SU-DHL-6 (cell line): Measurements from ENCODE around the gene PRKAG1.

Source experiments
- H2AFZ ChIP-seq: fragments of 200-600 bp; sonication (generic); 2 replicates; pipeline ENCODE4 v1.6.1; 2014; ENCODE audit warnings: low read depth, mild to moderate bottlenecking, moderate library complexity, mixed read lengths, antibody characterized with exemption, low read length; ENCODE audit not compliant: severe bottlenecking
- H3F3A ChIP-seq: fragments of 200-600 bp; shearing (Covaris generic); 2 replicates; pipeline ENCODE4 v1.6.0; 2016; ENCODE audit warnings: antibody characterized with exemption, mild to moderate bottlenecking; ENCODE audit not compliant: insufficient read depth
- H3K27ac ChIP-seq: fragments of 200-600 bp; sonication (generic); 2 replicates; pipeline ENCODE4 v1.5.1; 2016; ENCODE audit warnings: low read depth, mild to moderate bottlenecking, low read length, moderate library complexity, mixed read lengths
- H3K27me3 ChIP-seq: fragments of 200-600 bp; sonication (generic), shearing (Covaris generic); 2 replicates; pipeline ENCODE4 v1.6.0; 2014; ENCODE audit warnings: mild to moderate bottlenecking, low read length
- H3K36me3 ChIP-seq: fragments of 200-600 bp; sonication (generic); 2 replicates; pipeline ENCODE4 v1.6.1; 2014; ENCODE audit warnings: mild to moderate bottlenecking, low read length, mixed read lengths
- H3K4me2 ChIP-seq: fragments of 300-600, 200-600 bp; shearing (Covaris generic), sonication (generic); 2 replicates; pipeline ENCODE4 v1.6.0; 2014; ENCODE audit warnings: low read length, low read depth, mild to moderate bottlenecking; ENCODE audit not compliant: poor library complexity, severe bottlenecking
- H3K4me3 ChIP-seq: fragments of 200-600 bp; sonication (generic); 2 replicates; pipeline ENCODE4 v1.5.1; 2014; ENCODE audit warnings: antibody characterized with exemption, low read length, mild to moderate bottlenecking, mixed read lengths; ENCODE audit not compliant: insufficient read depth, poor library complexity, severe bottlenecking
- H3K79me2 ChIP-seq: fragments of 200-600 bp; sonication (generic); 2 replicates; pipeline ENCODE4 v1.6.1; 2014; ENCODE audit warnings: mild to moderate bottlenecking, low read length, moderate library complexity; ENCODE audit not compliant: insufficient read depth
- H3K9ac ChIP-seq: fragments of 200-600 bp; sonication (generic); 2 replicates; pipeline ENCODE4 v1.7.0; 2014; ENCODE audit warnings: mild to moderate bottlenecking, low read length
- H3K9me2 ChIP-seq: fragments of 200-600 bp; sonication (generic); replicated peaks from 2 replicates; pipeline ENCODE4 v1.6.1; 2014; ENCODE audit warnings: low read length; ENCODE audit not compliant: insufficient read depth
- H3K9me3 ChIP-seq: fragments of 200-600 bp; sonication (generic); 2 replicates; pipeline ENCODE4 v1.6.1; 2014; ENCODE audit warnings: low read length, mixed read lengths; ENCODE audit not compliant: insufficient read depth
- H4K20me1 ChIP-seq: fragments of 200-600 bp; sonication (generic); 2 replicates; pipeline ENCODE4 v1.6.1; 2014; ENCODE audit warnings: low read depth, mild to moderate bottlenecking, antibody characterized with exemption, low read length, moderate library complexity, mixed read lengths
- EZH2phosphoT487 ChIP-seq: fragments of 200-600 bp; sonication (generic), shearing (Covaris generic); conservative IDR thresholded peaks from 2 replicates; pipeline ENCODE4 v1.6.1; 2018; ENCODE audit warnings: mild to moderate bottlenecking, antibody characterized with exemption, low read length, moderate library complexity, mixed read lengths
- TF ChIP-seq, protein P1 (sequence below): fragments of 200-600 bp; sonication (generic); IDR thresholded peaks from one replicate; pipeline ENCODE4 v1.5.1; 2017; ENCODE audit warnings: antibody characterized with exemption, mild to moderate bottlenecking, low read length, moderate library complexity; ENCODE audit not compliant: insufficient read depth, poor library complexity, severe bottlenecking

Gene PRKAG1

DNA sequence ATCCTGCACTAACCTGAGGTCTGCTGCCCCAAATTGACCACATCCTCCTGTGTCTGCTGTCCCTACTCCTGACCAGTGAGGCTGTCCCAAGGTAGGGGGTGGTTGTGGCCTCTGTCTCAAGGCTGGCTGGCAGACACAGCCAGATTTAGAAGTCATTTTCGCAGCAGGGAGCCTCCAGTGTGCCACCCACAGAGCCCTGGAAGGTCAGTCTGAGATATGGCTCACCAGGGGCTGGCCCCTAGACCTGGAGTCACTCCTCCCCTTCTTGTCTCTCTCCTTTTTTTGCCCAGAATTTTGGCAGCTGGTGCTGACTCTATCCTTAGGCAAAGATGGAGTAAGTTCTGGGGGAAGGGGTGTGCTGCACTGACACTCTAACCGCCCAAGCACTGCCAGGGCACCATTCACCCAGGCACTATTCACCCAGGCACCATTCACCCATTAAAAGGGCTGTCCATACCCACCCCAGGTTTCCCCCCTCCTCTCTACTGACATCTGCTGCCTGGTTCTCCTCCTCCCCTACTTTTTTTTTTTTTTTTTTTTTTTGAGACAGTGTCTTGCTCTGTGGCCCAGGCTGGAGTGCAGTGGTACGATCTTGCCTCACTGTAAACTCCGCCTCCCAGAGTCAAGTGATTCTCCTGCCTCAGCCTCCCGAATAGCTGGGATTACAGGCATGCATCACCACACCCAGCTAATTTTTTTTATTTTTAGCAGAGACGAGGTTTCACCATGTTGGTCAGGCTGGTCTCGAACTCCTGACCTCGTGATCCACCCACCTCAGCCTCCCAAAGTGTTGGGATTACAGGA, 27.1 kb downstream of the PRKAG1 start:
- Histone ChIP-seq H3K9me2 (no peaks in the 10 kb centered on the region), H3K9ac (no peak overlapping the region), H3F3A (no peaks in the 10 kb centered on the region), H2AFZ (no peak overlapping the region), H3K79me2 (no peaks in the 10 kb centered on the region), H3K27me3 (no peaks in the 10 kb centered on the region), H3K9me3 (no peaks in the 10 kb centered on the region), H4K20me1 (no peaks in the 10 kb centered on the region), H3K4me2 (no peak overlapping the region), H3K36me3 (no peaks in the 10 kb centered on the region), H3K4me3 (no peak overlapping the region), H3K27ac (no peak overlapping the region)
- no peak for TF ChIP-seq EZH2phosphoT487
- TF ChIP-seq, protein P1, sequence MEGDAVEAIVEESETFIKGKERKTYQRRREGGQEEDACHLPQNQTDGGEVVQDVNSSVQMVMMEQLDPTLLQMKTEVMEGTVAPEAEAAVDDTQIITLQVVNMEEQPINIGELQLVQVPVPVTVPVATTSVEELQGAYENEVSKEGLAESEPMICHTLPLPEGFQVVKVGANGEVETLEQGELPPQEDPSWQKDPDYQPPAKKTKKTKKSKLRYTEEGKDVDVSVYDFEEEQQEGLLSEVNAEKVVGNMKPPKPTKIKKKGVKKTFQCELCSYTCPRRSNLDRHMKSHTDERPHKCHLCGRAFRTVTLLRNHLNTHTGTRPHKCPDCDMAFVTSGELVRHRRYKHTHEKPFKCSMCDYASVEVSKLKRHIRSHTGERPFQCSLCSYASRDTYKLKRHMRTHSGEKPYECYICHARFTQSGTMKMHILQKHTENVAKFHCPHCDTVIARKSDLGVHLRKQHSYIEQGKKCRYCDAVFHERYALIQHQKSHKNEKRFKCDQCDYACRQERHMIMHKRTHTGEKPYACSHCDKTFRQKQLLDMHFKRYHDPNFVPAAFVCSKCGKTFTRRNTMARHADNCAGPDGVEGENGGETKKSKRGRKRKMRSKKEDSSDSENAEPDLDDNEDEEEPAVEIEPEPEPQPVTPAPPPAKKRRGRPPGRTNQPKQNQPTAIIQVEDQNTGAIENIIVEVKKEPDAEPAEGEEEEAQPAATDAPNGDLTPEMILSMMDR: no peak

DNA sequence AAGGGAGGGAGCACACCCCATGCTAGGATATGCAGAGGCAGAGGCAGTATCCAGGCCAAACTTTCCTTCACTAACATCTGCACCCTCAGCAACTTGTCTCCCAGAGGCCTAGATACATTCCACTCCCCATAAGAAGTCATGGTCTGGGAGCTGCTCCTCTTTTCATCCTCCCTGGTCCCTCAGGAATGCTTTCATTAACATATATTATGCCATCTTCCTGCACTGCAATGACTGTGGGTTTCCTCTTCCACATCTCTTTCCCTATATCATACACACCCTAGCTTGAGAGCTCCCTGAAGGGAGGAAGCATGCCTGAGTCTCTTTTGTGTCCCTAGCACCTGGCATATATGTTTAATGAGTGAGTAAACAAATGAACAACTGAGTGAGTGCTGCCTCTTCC, 28.0 kb downstream of the PRKAG1 start:
- Histone ChIP-seq H4K20me1 (no peaks in the 10 kb centered on the region), H3K79me2 (no peaks in the 10 kb centered on the region), H3K9me3 (no peaks in the 10 kb centered on the region), H3K4me2 (no peak overlapping the region), H3K9me2 (no peaks in the 10 kb centered on the region), H3K9ac (no peak overlapping the region), H3K27ac (no peak overlapping the region), H3F3A (no peaks in the 10 kb centered on the region), H3K27me3 (no peaks in the 10 kb centered on the region), H3K36me3 (no peaks in the 10 kb centered on the region), H2AFZ (no peak overlapping the region), H3K4me3 (no peak overlapping the region)
- TF ChIP-seq, protein P1: no peak
- TF ChIP-seq EZH2phosphoT487: no peak

DNA sequence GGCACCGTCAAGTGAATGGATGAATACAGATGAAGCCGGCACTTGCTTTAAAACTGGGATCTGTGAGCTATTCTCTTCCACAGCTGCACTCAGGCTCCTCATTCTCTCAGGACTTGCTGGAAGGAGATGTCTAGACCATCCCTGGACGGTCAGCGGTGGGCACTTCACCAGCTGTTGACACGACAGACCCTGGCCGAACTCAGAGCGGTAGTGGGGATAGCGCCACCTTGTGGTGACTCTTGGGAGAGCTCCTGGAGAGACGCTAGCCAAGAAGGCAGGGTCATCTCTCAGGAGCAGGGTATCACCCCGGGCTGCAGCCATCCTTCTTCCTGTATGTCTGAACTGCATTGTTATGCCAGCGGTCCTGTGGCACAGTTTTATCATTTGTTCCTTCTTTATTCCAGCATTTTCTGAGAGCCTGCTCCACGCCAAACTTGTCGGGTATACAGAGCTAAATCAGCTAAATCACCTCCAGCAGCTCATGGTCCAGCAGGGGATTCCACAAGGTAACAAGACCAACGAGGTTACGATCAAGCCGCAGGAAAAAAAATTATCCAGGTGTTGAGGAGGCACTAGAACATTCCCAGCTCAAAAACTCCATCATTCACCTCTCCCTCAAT, 30.4 kb downstream of the PRKAG1 start:
- H3K27me3 ChIP-seq: no peaks in the 10 kb centered on the region
- no peaks in the 10 kb centered on the region for H3K79me2 ChIP-seq
- H3K4me3 ChIP-seq: no peak overlapping the region
- no peaks in the 10 kb centered on the region for H3K9me2 ChIP-seq
- no peaks in the 10 kb centered on the region for H4K20me1 ChIP-seq
- H3K9me3 ChIP-seq: no peaks in the 10 kb centered on the region
- no peaks in the 10 kb centered on the region for H3F3A ChIP-seq
- H2AFZ ChIP-seq: no peak overlapping the region
- no peak overlapping the region for H3K9ac ChIP-seq
- no peak for TF ChIP-seq EZH2phosphoT487
- TF ChIP-seq, protein P1: peak; percentile 90
- no peak overlapping the region for H3K27ac ChIP-seq
- H3K4me2 ChIP-seq: no peak overlapping the region
- no peaks in the 10 kb centered on the region for H3K36me3 ChIP-seq
